Tibial nerve (tissue), 3 donors: ENCODE measurements around the gene TANC1.

ENCODE experiments used
- CTCF ChIP-seq, 5 experiments: fragments of 200-600 bp in 3 of 5; fragments of 450-650 bp in 2 of 5; sonication (generic) in 3 of 5; IDR thresholded peaks; one replicate each; pipeline ENCODE4 v1.5.1; 2016 to 2019; ENCODE audit warnings: antibody characterized with exemption in 5 of 5, mild to moderate bottlenecking in 3 of 5, moderate library complexity in 2 of 5
- POLR2A ChIP-seq, 2 donors: fragments of 450-650 bp; IDR thresholded peaks; one replicate each; pipeline ENCODE4 v1.6.1; 2017; ENCODE audit warnings: antibody characterized with exemption in 2 of 2, mild to moderate bottlenecking in 2 of 2, moderate library complexity in 2 of 2

DNA sequence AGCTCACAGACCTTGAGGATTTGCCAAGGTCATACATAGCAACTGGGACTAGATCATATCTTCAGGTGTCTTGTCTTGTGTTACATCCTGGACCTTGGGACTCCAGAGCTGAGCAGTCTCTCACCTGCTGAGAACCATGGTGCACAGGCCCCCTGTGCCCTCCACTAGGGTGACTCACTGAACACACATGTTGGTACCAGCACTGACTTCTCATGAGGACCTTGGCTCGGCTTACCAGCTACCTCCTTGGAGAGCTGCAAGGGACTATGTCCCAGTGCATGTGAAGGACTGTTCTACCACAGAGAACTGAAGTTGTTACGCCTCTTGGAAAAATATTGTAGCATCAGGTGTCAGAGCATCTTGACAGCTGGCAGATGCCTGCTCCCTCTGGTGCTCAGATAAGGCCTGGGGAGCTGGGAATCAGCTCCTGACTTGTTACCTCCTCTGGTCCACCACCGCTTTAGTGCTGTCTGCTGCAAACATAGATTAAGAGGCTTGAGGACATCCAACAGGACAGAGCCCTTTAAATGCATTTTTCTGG is 246.0 kb downstream of the TANC1 start:
- TF ChIP-seq CTCF (IDR thresholded peaks at IDR 0.05) = no peak
- TF ChIP-seq POLR2A (IDR thresholded peaks at IDR 0.05) = no peak
